ENCODE results near the gene CLMN.
A peak's percentile ranks its signal among the peaks of the same experiment; 100 is the strongest.

CLMN gene

GRCh38 chr14:95309261-95310051, 10.3 kb downstream of the CLMN start:
- no CpG with 5 or more reads among the region's 10 CpGs for WGBS (ENCODE audit: extremely low coverage, insufficient coverage, low lambda C conversion rate)

DNA sequence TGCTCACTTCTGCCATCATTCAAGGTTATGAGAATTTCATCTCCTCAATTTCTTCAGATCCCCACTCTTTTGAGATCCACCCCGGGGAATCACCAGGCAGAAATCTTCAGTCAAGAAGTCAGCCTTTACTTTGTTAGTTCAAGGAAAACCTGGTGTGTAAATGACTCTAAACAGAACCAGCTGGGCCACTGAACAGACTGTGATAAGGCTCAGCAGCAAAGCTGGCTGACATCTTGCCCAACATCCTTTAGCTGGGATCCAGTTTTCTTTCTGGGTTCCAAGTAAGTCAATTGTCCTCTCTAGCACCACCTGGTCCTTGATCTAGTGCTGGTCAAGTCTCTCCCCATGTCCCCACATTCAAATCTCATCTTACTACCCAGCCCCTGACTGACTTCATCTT, 11.6 kb downstream of the CLMN start:
- Histone ChIP-seq H3K27me3 (ENCODE audit: insufficient read depth, low read length, poor library complexity) (no peaks in the 10 kb centered on the region), H3K18ac (ENCODE audit: low read length) (no peak overlapping the region), H2BK15ac (replicated peaks; ENCODE audit: low read depth) (no peak overlapping the region), H4K5ac (ENCODE audit: low read length) (no peak overlapping the region), H3K9ac (ENCODE audit: low read length) (no peak overlapping the region), H3K79me2 (ENCODE audit: control insufficient read depth, insufficient read depth, low read length) (no peaks in the 10 kb centered on the region), H3K27ac (ENCODE audit: low read depth, low read length) (no peak overlapping the region), H3K4ac (ENCODE audit: low read depth, low read length) (no peak overlapping the region), H3K4me1 (ENCODE audit: control insufficient read depth, low read depth, low read length) (no peaks in the 10 kb centered on the region), H4K8ac (ENCODE audit: low read depth, low read length) (no peak overlapping the region), H3K23ac (ENCODE audit: low read length) (no peak overlapping the region), H3K36me3 (ENCODE audit: control insufficient read depth, insufficient read depth, low read length) (no peaks in the 10 kb centered on the region), H2BK5ac (ENCODE audit: low read length) (no peak overlapping the region), H3K4me3 (ENCODE audit: low read length) (no peak overlapping the region), H2BK120ac (ENCODE audit: low read depth, low read length) (no peak overlapping the region), H3K56ac (ENCODE audit: low read length) (no peak overlapping the region), H3K79me1 (ENCODE audit: low read length) (no peaks in the 10 kb centered on the region), H3K4me2 (ENCODE audit: low read length) (no peak overlapping the region), H2AK5ac (ENCODE audit: low read length) (no peak overlapping the region)
- no peak for DNase-seq
- whole genome bisulfite sequencing (ENCODE audit: extremely low coverage, insufficient coverage, low lambda C conversion rate): no CpG with 5 or more reads among the region's 1 CpG

More at GRCh38 chr14:95309261-95310051, 10.3 kb downstream of the CLMN start:
- Histone ChIP-seq H2AK5ac (ENCODE audit: low read length) (no peak overlapping the region), H3K4me1 (ENCODE audit: control insufficient read depth, low read depth, low read length) (no peaks in the 10 kb centered on the region), H2BK120ac (ENCODE audit: low read depth, low read length) (no peak overlapping the region), H2BK15ac (replicated peaks; ENCODE audit: low read depth) (no peak overlapping the region), H4K8ac (ENCODE audit: low read depth, low read length) (no peak overlapping the region), H3K18ac (ENCODE audit: low read length) (no peak overlapping the region), H2BK5ac (ENCODE audit: low read length) (no peak overlapping the region), H3K36me3 (ENCODE audit: control insufficient read depth, insufficient read depth, low read length) (no peaks in the 10 kb centered on the region), H3K79me2 (ENCODE audit: control insufficient read depth, insufficient read depth, low read length) (no peaks in the 10 kb centered on the region), H3K4me2 (ENCODE audit: low read length) (no peak overlapping the region), H3K4me3 (ENCODE audit: low read length) (no peak overlapping the region), H3K27ac (ENCODE audit: low read depth, low read length) (no peak overlapping the region), H3K4ac (ENCODE audit: low read depth, low read length) (no peak overlapping the region), H3K27me3 (ENCODE audit: insufficient read depth, low read length, poor library complexity) (no peaks in the 10 kb centered on the region), H3K9ac (ENCODE audit: low read length) (no peak overlapping the region), H3K23ac (ENCODE audit: low read length) (no peak overlapping the region), H3K56ac (ENCODE audit: low read length) (no peak overlapping the region), H3K79me1 (ENCODE audit: low read length) (no peaks in the 10 kb centered on the region), H4K5ac (ENCODE audit: low read length) (no peak overlapping the region)
- DNase-seq: no peak

DNA sequence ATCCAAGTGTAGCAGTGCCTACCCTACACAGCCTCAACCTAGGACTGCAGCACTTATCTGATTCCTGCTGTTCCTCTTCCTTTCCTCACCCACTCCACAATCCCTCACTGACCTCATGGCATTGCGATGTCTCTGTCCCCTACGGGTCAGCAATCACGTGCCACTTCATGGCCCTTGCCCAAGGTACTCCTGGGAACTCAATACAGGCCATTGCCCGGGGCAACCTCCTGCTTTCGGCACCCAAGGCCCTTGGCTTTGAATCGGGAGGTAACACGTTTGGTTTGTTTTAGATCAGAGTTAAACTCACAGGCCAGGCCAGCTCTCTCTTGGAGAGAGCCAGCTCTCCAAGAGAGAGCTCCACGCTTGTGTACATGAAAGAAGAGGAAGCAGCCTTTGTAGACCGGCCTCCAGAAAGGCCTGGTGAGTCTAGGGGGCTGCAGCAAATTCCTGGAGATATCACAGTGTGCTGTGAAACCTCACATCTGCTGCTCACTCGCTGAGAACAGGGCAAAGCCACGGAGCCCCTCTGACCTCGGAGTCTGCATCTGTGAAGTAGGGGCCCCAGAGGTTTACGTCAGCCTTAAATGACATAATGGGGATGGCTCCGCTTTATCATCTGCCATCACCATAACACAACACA, 12.2 kb downstream of the CLMN start:
- WGBS (ENCODE audit: extremely low coverage, insufficient coverage, low lambda C conversion rate): no CpG with 5 or more reads among the region's 14 CpGs
- peak; percentile 40 for DNase-seq
- no peak overlapping the region for H3K4me3 ChIP-seq (ENCODE audit: low read length)

DNA sequence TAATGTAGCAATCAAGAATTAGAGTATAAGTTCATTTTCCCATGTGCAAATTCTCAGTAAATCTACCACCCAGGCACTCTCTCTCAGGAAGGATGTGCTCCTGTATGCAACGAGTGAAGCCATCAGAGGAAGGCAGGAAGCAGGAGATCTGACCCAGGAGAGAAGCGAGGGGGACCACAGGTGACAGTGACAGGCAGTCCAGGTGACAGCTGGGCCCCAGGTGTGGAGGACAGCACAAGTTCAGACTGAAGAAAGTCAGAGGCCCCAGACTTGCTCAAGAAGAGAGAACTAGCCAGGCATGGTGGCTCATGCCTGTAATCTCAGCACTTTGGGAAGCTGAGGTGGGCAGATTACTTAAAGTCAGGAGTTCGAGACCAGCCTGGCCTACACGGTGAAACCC, 13.8 kb downstream of the CLMN start:
- Histone ChIP-seq H4K5ac (ENCODE audit: low read length) (no peak overlapping the region), H3K9ac (ENCODE audit: low read length) (no peak overlapping the region), H3K23ac (ENCODE audit: low read length) (no peak overlapping the region), H4K8ac (ENCODE audit: low read depth, low read length) (no peak overlapping the region), H3K27me3 (ENCODE audit: insufficient read depth, low read length, poor library complexity) (no peaks in the 10 kb centered on the region), H2BK5ac (ENCODE audit: low read length) (no peak overlapping the region), H3K4ac (ENCODE audit: low read depth, low read length) (no peak overlapping the region), H3K36me3 (ENCODE audit: control insufficient read depth, insufficient read depth, low read length) (no peaks in the 10 kb centered on the region), H3K27ac (ENCODE audit: low read depth, low read length) (no peak overlapping the region), H2BK15ac (replicated peaks; ENCODE audit: low read depth) (no peak overlapping the region), H3K18ac (ENCODE audit: low read length) (no peak overlapping the region), H3K79me1 (ENCODE audit: low read length) (no peaks in the 10 kb centered on the region), H2AK5ac (ENCODE audit: low read length) (no peak overlapping the region), H3K4me1 (ENCODE audit: control insufficient read depth, low read depth, low read length) (no peaks in the 10 kb centered on the region), H3K56ac (ENCODE audit: low read length) (no peak overlapping the region), H3K4me3 (ENCODE audit: low read length) (no peak overlapping the region), H2BK120ac (ENCODE audit: low read depth, low read length) (no peak overlapping the region), H3K4me2 (ENCODE audit: low read length) (no peak overlapping the region), H3K79me2 (ENCODE audit: control insufficient read depth, insufficient read depth, low read length) (no peaks in the 10 kb centered on the region)
- no CpG with 5 or more reads among the region's 4 CpGs for WGBS (ENCODE audit: extremely low coverage, insufficient coverage, low lambda C conversion rate)
- no peak for DNase-seq

More for the DNA sequence above, 12.2 kb downstream of the CLMN start:
- Histone ChIP-seq H3K23ac (ENCODE audit: low read length) (no peak overlapping the region), H2BK5ac (ENCODE audit: low read length) (no peak overlapping the region), H2BK120ac (ENCODE audit: low read depth, low read length) (no peak overlapping the region), H3K27me3 (ENCODE audit: insufficient read depth, low read length, poor library complexity) (no peaks in the 10 kb centered on the region), H4K8ac (ENCODE audit: low read depth, low read length) (no peak overlapping the region), H3K27ac (ENCODE audit: low read depth, low read length) (no peak overlapping the region), H3K4ac (ENCODE audit: low read depth, low read length) (no peak overlapping the region), H2BK15ac (replicated peaks; ENCODE audit: low read depth) (no peak overlapping the region), H3K79me1 (ENCODE audit: low read length) (no peaks in the 10 kb centered on the region), H3K56ac (ENCODE audit: low read length) (no peak overlapping the region), H3K18ac (ENCODE audit: low read length) (no peak overlapping the region), H3K36me3 (ENCODE audit: control insufficient read depth, insufficient read depth, low read length) (no peaks in the 10 kb centered on the region), H2AK5ac (ENCODE audit: low read length) (no peak overlapping the region), H3K4me2 (ENCODE audit: low read length) (no peak overlapping the region), H3K4me1 (ENCODE audit: control insufficient read depth, low read depth, low read length) (no peaks in the 10 kb centered on the region), H3K79me2 (ENCODE audit: control insufficient read depth, insufficient read depth, low read length) (no peaks in the 10 kb centered on the region), H4K5ac (ENCODE audit: low read length) (no peak overlapping the region), H3K9ac (ENCODE audit: low read length) (no peak overlapping the region)

GRCh38 chr14:95305145-95305544, 14.6 kb downstream of the CLMN start:
- Histone ChIP-seq H3K4ac (ENCODE audit: low read depth, low read length) (no peak overlapping the region), H3K18ac (ENCODE audit: low read length) (no peak overlapping the region), H3K9ac (ENCODE audit: low read length) (no peak overlapping the region), H4K8ac (ENCODE audit: low read depth, low read length) (no peak overlapping the region), H3K79me1 (ENCODE audit: low read length) (no peaks in the 10 kb centered on the region), H2BK15ac (replicated peaks; ENCODE audit: low read depth) (no peak overlapping the region), H3K27me3 (ENCODE audit: insufficient read depth, low read length, poor library complexity) (no peaks in the 10 kb centered on the region), H3K23ac (ENCODE audit: low read length) (no peak overlapping the region), H3K36me3 (ENCODE audit: control insufficient read depth, insufficient read depth, low read length) (no peaks in the 10 kb centered on the region), H2BK5ac (ENCODE audit: low read length) (no peak overlapping the region), H2AK5ac (ENCODE audit: low read length) (no peak overlapping the region), H3K27ac (ENCODE audit: low read depth, low read length) (no peak overlapping the region), H3K56ac (ENCODE audit: low read length) (no peak overlapping the region), H2BK120ac (ENCODE audit: low read depth, low read length) (no peak overlapping the region), H3K4me3 (ENCODE audit: low read length) (no peak overlapping the region), H3K4me2 (ENCODE audit: low read length) (no peak overlapping the region), H4K5ac (ENCODE audit: low read length) (no peak overlapping the region), H3K4me1 (ENCODE audit: control insufficient read depth, low read depth, low read length) (no peaks in the 10 kb centered on the region), H3K79me2 (ENCODE audit: control insufficient read depth, insufficient read depth, low read length) (no peaks in the 10 kb centered on the region)
- 100% methylated on average over 2 of the region's 7 CpGs for WGBS (ENCODE audit: extremely low coverage, insufficient coverage, low lambda C conversion rate)
- DNase-seq: no peak
